PC-3 (cell line): ENCODE results near the gene HLCS. TPM values are rescaled to one million over a fixed set of nuclear protein-coding genes. Genes with fewer than 3 reads are reported as not detected.

ENCODE experiments used
- ATAC-seq: fragments of 200-7000 bp; cut with Tn5 transposase; 2 replicates; pipeline ENCODE4 v1.9.1; 2020; ENCODE audit warnings: mild to moderate bottlenecking, moderate library complexity
- BruUV-seq: library from RNA; stranded (reverse); fragments of 400-500 nt; replicated peaks from 2 replicates; lab custom pipeline; 2021; lab: Mats Ljungman, UMichigan
- CTCF ChIA-PET: fragments of 300-600 bp; sonication (Branson Sonifier 250); formaldehyde crosslinking; loops from one replicate; lab custom pipeline; 2022; ENCODE audit warnings: antibody characterized with exemption; lab: Charles Lee
- POLR2A ChIA-PET: fragments of 300-600 bp; sonication (Branson Sonifier 250); formaldehyde crosslinking; loops from one replicate; lab custom pipeline; 2022; ENCODE audit warnings: antibody characterized with exemption; ENCODE audit not compliant: unreplicated experiment; lab: Charles Lee
- DNase-seq: peaks from one replicate; pipeline ENCODE4 v3.0.0-alpha.2; 2015
- H2AFZ ChIP-seq: fragments of 300-600 bp; sonication (generic); 2 replicates; pipeline ENCODE4 v1.6.0; 2016; ENCODE audit warnings: antibody characterized with exemption, low read length
- H3F3A ChIP-seq: fragments of 300-600 bp; sonication (generic); one replicate; pipeline ENCODE4 v1.6.0; 2017; ENCODE audit warnings: antibody characterized with exemption, low read length, control low read depth, mild to moderate bottlenecking; ENCODE audit not compliant: unreplicated experiment
- H3K27ac ChIP-seq: fragments of 300-600 bp; sonication (generic); 2 replicates; pipeline ENCODE4 v1.5.1; 2016; ENCODE audit warnings: mild to moderate bottlenecking, low read length
- H3K27me3 ChIP-seq: fragments of 300-600 bp; sonication (generic); 2 replicates; pipeline ENCODE4 v1.6.1; 2016; ENCODE audit warnings: low read length, mixed read lengths
- H3K36me3 ChIP-seq: fragments of 300-600 bp; sonication (generic); 2 replicates; pipeline ENCODE4 v1.6.1; 2016; ENCODE audit warnings: low read depth, mixed run types, low read length, mixed read lengths
- H3K4me1 ChIP-seq: fragments of 300-600 bp; sonication (generic); 2 replicates; pipeline ENCODE4 v1.5.1; 2016; ENCODE audit warnings: low read length; ENCODE audit not compliant: insufficient read depth
- H3K4me2 ChIP-seq: fragments of 300-600 bp; sonication (generic); 2 replicates; pipeline ENCODE4 v1.6.0; 2016; ENCODE audit warnings: low read length
- H3K4me3 ChIP-seq: fragments of 300-600 bp; sonication (generic); 2 replicates; pipeline ENCODE4 v1.5.1; 2016; ENCODE audit warnings: mild to moderate bottlenecking, low read length, mixed read lengths
- H3K79me2 ChIP-seq: fragments of 300-600 bp; sonication (generic); 2 replicates; pipeline ENCODE4 v1.6.1; 2017; ENCODE audit warnings: low read length, mixed read lengths
- H3K9ac ChIP-seq: fragments of 300-600 bp; sonication (generic); 2 replicates; pipeline ENCODE4 v1.6.0; 2016; ENCODE audit warnings: mild to moderate bottlenecking, low read length
- H3K9me2 ChIP-seq: fragments of 300-600 bp; sonication (generic); replicated peaks from 2 replicates; pipeline ENCODE4 v1.6.1; 2016; ENCODE audit warnings: mixed run types, low read length, mixed read lengths
- H3K9me3 ChIP-seq: fragments of 300-600 bp; sonication (generic); 2 replicates; pipeline ENCODE4 v1.6.1; 2016; ENCODE audit warnings: low read length, mixed read lengths
- H4K20me1 ChIP-seq: fragments of 300-600 bp; sonication (generic); 2 replicates; pipeline ENCODE4 v1.6.1; 2016; ENCODE audit warnings: low read length, mixed read lengths
- EZH2 ChIP-seq: fragments of 300-600 bp; sonication (generic); IDR thresholded peaks from one replicate; pipeline ENCODE4 v1.6.1; 2017; ENCODE audit warnings: antibody characterized with exemption, mild to moderate bottlenecking, low read length; ENCODE audit not compliant: unreplicated experiment
- EZH2phosphoT487 ChIP-seq: fragments of 300-600 bp; sonication (generic); IDR thresholded peaks from 2 replicates; pipeline ENCODE4 v1.6.1; 2018; ENCODE audit warnings: mild to moderate bottlenecking, antibody characterized with exemption, low read length, borderline replicate concordance
- intact Hi-C: fragments of 100-400 bp; cut with micrococcal nuclease; formaldehyde crosslinking; loops from 2 replicates; pipeline ENCODE4 v1.9.0; 2023
- total RNA-seq: library from RNA; depleted of rRNA; stranded (reverse); fragments of >200 nt; gene quantifications from 2 replicates; pipeline ENCODE4 v1.2.3, GENCODE V29; 2014
- TF ChIP-seq, protein P1 (sequence below): fragments of 300-600 bp; sonication (generic); conservative IDR thresholded peaks from 2 replicates; pipeline ENCODE4 v1.5.1; 2017; ENCODE audit warnings: antibody characterized with exemption, low read depth, mild to moderate bottlenecking, low read length

HLCS gene
- total RNA-seq, 1 experiment from 2014 or later, result 44.1 TPM

GRCh38 chr21:36792505-36792967 lies 173.9 kb downstream of the HLCS start:
- H3K9ac ChIP-seq, result no peak overlapping the region
- ChIA-PET CTCF (interaction anchor here (0.6 kb wide), 1 partner anchor 36 kb away, joined by 3 read pairs; no protein-coding TSS in a partner anchor), POLR2A (no interaction called here)
- no peaks in the 10 kb centered on the region for H3K27me3 ChIP-seq
- H3K36me3 ChIP-seq, result peaks cover 7% of the 10 kb centered on the region; the same call in 1 of the 2 replicates
- no peak overlapping the region for H3K4me2 ChIP-seq
- ATAC-seq (peak; percentile 27), DNase-seq (peak; percentile 77)
- no peak for TF ChIP-seq EZH2phosphoT487
- TF ChIP-seq, protein P1, sequence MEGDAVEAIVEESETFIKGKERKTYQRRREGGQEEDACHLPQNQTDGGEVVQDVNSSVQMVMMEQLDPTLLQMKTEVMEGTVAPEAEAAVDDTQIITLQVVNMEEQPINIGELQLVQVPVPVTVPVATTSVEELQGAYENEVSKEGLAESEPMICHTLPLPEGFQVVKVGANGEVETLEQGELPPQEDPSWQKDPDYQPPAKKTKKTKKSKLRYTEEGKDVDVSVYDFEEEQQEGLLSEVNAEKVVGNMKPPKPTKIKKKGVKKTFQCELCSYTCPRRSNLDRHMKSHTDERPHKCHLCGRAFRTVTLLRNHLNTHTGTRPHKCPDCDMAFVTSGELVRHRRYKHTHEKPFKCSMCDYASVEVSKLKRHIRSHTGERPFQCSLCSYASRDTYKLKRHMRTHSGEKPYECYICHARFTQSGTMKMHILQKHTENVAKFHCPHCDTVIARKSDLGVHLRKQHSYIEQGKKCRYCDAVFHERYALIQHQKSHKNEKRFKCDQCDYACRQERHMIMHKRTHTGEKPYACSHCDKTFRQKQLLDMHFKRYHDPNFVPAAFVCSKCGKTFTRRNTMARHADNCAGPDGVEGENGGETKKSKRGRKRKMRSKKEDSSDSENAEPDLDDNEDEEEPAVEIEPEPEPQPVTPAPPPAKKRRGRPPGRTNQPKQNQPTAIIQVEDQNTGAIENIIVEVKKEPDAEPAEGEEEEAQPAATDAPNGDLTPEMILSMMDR, result no peak
- no peak for TF ChIP-seq EZH2
- H3K4me1 ChIP-seq, result peaks cover 20% of the 10 kb centered on the region
- no TSS peak for BruUV-seq
- no peaks in the 10 kb centered on the region for H3F3A ChIP-seq
- H4K20me1 ChIP-seq, result no peaks in the 10 kb centered on the region
- H3K79me2 ChIP-seq, result no peaks in the 10 kb centered on the region
- intact Hi-C loops, result no loop called here
- H2AFZ ChIP-seq, result no peak overlapping the region
- H3K9me2 ChIP-seq, result no peaks in the 10 kb centered on the region
- no peak overlapping the region for H3K27ac ChIP-seq
- H3K9me3 ChIP-seq, result 0 out of 2 replicates have a peak, but pooled peaks cover 8% of the 10 kb centered on the region
- no peak overlapping the region for H3K4me3 ChIP-seq

- no peak overlapping the region for H2AFZ ChIP-seq
- H3K9me2 ChIP-seq, result no peaks in the 10 kb centered on the region
- 0 out of 2 replicates have a peak, but pooled peaks cover 8% of the 10 kb centered on the region for H3K9me3 ChIP-seq
- no peak for DNase-seq
- no peaks in the 10 kb centered on the region for H3K27me3 ChIP-seq
- H3K4me3 ChIP-seq, result no peak overlapping the region
- no peak overlapping the region for H3K4me2 ChIP-seq
- H3K36me3 ChIP-seq, result peaks cover 7% of the 10 kb centered on the region; the same call in 1 of the 2 replicates
- intact Hi-C loops, result no loop called here
- TF ChIP-seq EZH2 (no peak), EZH2phosphoT487 (no peak)
- TF ChIP-seq, protein P1, result no peak
- BruUV-seq, result no TSS peak
- POLR2A ChIA-PET, result no interaction called here
- no peaks in the 10 kb centered on the region for H3F3A ChIP-seq
- no peak overlapping the region for H3K27ac ChIP-seq
- no peak for ATAC-seq
- H4K20me1 ChIP-seq, result no peaks in the 10 kb centered on the region
- no peak overlapping the region for H3K9ac ChIP-seq
- H3K4me1 ChIP-seq, result peaks cover 22% of the 10 kb centered on the region
- CTCF ChIA-PET, result interaction anchor here (0.6 kb wide), 1 partner anchor 35 kb away, joined by 3 read pairs; no protein-coding TSS in a partner anchor
- H3K79me2 ChIP-seq, result no peaks in the 10 kb centered on the region
These were observed 174.6 kb downstream of the HLCS start for GRCh38 chr21:36791695-36792470.

DNA sequence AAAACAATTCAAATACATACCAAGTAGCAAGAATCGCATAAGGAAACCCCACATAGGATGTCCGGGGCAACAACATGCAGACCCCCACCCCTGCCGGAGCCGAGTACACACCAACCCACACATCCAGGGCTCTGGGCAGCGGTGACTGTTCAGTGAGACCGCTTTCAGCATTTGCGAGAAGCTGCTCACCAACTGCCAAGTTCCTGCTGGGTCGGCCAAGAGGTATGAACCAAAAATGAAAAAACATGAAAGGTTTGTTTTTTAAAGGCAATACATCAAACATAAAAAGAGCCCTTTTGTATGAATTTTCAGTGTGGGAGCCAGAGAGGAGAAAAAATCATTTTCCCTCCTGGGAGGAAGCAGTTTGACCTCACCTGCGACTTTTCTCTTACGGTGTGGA lies 175.3 kb downstream of the HLCS start:
- H3K36me3 ChIP-seq, result peaks cover 4% of the 10 kb centered on the region; the same call in 1 of the 2 replicates
- H3K9ac ChIP-seq, result no peak overlapping the region
- ATAC-seq (no peak), DNase-seq (no peak)
- peaks cover 22% of the 10 kb centered on the region for H3K4me1 ChIP-seq
- no peaks in the 10 kb centered on the region for H3K9me2 ChIP-seq
- no peak overlapping the region for H3K4me2 ChIP-seq
- ChIA-PET POLR2A (no interaction called here), CTCF (no interaction called here)
- H3K4me3 ChIP-seq, result no peak overlapping the region
- no peaks in the 10 kb centered on the region for H3F3A ChIP-seq
- H2AFZ ChIP-seq, result no peak overlapping the region
- intact Hi-C loops, result no loop called here
- H3K27ac ChIP-seq, result no peak overlapping the region
- H3K27me3 ChIP-seq, result no peaks in the 10 kb centered on the region
- TF ChIP-seq, protein P1, result no peak
- TF ChIP-seq EZH2phosphoT487 (no peak), EZH2 (no peak)
- H3K9me3 ChIP-seq, result 0 out of 2 replicates have a peak, but pooled peaks cover 4% of the 10 kb centered on the region
- no peaks in the 10 kb centered on the region for H3K79me2 ChIP-seq
- BruUV-seq, result no TSS peak
- no peaks in the 10 kb centered on the region for H4K20me1 ChIP-seq
